RWPE2 (cell line): Measurements from ENCODE around the gene ANXA6.
A peak's percentile ranks its signal among the peaks of the same experiment; 100 is the strongest.

ENCODE experiments used
- ATAC-seq: fragments of 200-7000 bp; cut with Tn5 transposase; 3 replicates; pipeline ENCODE4 v1.9.1; 2021; ENCODE audit warnings: low read depth
- DNase-seq: peaks from one replicate; pipeline ENCODE4 v3.0.0-alpha.2; 2020; ENCODE audit warnings: low spot score
- H3K27ac ChIP-seq: fragments of 450-650 bp; 2 replicates; pipeline ENCODE4 v1.5.1; 2017; ENCODE audit warnings: mild to moderate bottlenecking; ENCODE audit not compliant: poor library complexity, severe bottlenecking
- H3K27me3 ChIP-seq: fragments of 250-450 bp; sonication (Bioruptor Pico); 2 replicates; pipeline ENCODE4 v1.5.1; 2021; ENCODE audit warnings: mild to moderate bottlenecking, moderate library complexity; ENCODE audit not compliant: insufficient read depth, poor library complexity, severe bottlenecking
- H3K36me3 ChIP-seq: fragments of 250-450 bp; sonication (Bioruptor Pico); 2 replicates; pipeline ENCODE4 v1.5.1; 2020; ENCODE audit warnings: low read depth, mild to moderate bottlenecking, moderate library complexity
- H3K4me1 ChIP-seq: fragments of 250-450 bp; sonication (Bioruptor Pico); 2 replicates; pipeline ENCODE4 v1.5.1; 2021; ENCODE audit warnings: mild to moderate bottlenecking, moderate library complexity; ENCODE audit not compliant: insufficient read depth, poor library complexity, severe bottlenecking
- H3K4me3 ChIP-seq: fragments of 250-450 bp; sonication (Bioruptor Pico); 2 replicates; pipeline ENCODE4 v1.5.1; 2021; ENCODE audit warnings: mild to moderate bottlenecking, moderate library complexity; ENCODE audit not compliant: severe bottlenecking
- H3K9me3 ChIP-seq: fragments of 250-450 bp; sonication (Bioruptor Pico); 2 replicates; pipeline ENCODE4 v1.5.1; 2021; ENCODE audit warnings: mild to moderate bottlenecking, moderate library complexity; ENCODE audit not compliant: severe bottlenecking
- TF ChIP-seq, protein P1 (sequence below): fragments of 450-650 bp; IDR thresholded peaks from one replicate; pipeline ENCODE4 v1.5.1; 2017; ENCODE audit warnings: mild to moderate bottlenecking, moderate library complexity; ENCODE audit not compliant: poor library complexity, severe bottlenecking

Gene ANXA6

DNA sequence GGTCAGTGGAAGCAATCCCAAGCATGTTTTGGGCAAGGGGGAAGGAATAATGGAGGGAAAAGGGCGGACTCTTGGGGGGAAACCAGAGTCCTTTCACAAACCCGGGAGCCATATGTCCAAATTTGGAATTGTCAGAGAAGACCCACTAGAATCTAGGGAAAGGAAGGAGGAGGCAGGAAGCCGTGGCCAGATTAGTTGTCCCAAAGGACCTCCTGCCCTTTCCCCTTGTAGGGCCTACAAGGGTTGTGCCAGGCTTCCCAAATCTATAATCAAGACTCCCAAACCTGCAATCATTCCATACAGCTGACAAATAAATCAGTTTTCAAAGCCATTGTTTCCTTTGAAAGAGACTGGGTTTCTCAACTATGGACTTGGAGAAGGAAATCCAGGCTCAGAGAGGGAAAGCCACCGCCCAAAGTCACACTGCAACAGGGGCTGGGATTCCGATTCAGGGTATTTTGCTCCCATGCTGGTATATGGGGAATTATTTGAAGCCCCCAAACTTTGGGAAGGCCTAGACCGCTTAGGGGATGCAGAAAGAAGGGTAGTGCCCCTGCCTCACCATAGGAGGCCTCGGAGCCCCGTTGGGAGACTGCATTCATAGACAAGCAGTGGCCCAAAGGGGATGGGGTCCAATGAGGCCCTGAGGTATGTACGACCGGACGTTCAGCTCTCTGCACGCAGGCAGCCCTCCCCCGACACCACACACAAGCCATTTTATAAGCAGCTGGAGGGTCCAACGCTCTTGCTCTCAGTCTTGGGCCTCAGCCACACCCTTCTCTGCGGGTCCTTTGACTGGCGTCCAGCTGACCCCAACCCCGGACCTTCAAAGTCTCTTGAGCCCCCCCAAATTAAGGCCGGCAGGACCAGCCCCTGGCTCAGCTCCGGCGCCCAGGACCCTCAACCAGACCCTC, 815 bp downstream of the ANXA6 start:
- peaks cover 19% of the 10 kb centered on the region for H3K4me1 ChIP-seq
- peak overlapping the region; percentile 54 for H3K4me3 ChIP-seq
- DNase-seq, result no peak
- H3K9me3 ChIP-seq, result no peaks in the 10 kb centered on the region
- no peaks in the 10 kb centered on the region for H3K36me3 ChIP-seq
- TF ChIP-seq, protein P1, sequence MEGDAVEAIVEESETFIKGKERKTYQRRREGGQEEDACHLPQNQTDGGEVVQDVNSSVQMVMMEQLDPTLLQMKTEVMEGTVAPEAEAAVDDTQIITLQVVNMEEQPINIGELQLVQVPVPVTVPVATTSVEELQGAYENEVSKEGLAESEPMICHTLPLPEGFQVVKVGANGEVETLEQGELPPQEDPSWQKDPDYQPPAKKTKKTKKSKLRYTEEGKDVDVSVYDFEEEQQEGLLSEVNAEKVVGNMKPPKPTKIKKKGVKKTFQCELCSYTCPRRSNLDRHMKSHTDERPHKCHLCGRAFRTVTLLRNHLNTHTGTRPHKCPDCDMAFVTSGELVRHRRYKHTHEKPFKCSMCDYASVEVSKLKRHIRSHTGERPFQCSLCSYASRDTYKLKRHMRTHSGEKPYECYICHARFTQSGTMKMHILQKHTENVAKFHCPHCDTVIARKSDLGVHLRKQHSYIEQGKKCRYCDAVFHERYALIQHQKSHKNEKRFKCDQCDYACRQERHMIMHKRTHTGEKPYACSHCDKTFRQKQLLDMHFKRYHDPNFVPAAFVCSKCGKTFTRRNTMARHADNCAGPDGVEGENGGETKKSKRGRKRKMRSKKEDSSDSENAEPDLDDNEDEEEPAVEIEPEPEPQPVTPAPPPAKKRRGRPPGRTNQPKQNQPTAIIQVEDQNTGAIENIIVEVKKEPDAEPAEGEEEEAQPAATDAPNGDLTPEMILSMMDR, result no peak
- peak overlapping the region; percentile 18 for H3K27ac ChIP-seq
- peak; percentile 4; the same call in 1 of the 3 replicates for ATAC-seq
- no peaks in the 10 kb centered on the region for H3K27me3 ChIP-seq

DNA sequence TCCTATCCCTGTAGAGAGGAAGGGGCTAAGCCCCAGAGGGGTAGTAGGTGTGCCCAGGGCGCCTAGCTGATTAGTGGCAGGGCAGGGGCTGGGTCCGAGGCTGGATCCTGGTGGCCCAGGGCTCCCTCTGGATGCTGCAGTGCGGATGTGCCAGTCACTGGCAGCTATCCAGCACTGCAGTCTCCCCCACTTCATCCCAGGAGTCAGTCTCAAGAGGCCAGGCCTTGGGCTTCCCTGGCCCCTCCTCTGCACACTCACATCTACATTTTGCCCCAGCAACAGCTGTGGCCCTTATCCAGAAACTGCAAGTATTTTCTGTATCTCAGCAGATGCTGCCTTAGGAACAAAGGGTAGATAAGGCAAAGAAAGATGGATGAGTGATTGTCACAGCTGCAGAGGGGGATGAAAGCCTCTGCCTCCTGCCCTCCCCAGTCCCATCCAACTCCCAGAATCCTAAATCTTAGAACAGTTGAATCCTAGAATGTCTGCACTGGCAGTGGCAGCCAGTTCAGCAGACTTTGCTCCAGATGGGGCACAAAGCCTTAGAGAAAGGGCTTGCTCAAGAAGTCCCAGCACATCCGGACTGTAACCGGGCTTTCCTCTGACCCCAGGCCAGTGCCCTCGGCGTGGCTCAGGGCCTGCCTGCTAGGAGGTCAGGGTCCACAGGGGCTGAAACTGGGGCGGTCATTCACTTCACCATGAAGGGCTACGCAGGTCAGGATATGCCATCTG, 1.6 kb downstream of the ANXA6 start:
- Histone ChIP-seq H3K27me3 (no peaks in the 10 kb centered on the region), H3K27ac (peak overlapping the region; percentile 4), H3K9me3 (no peaks in the 10 kb centered on the region), H3K36me3 (no peaks in the 10 kb centered on the region), H3K4me1 (peaks cover 19% of the 10 kb centered on the region), H3K4me3 (no peak overlapping the region)
- ATAC-seq, result no peak
- TF ChIP-seq, protein P1, result no peak
- DNase-seq, result no peak

DNA sequence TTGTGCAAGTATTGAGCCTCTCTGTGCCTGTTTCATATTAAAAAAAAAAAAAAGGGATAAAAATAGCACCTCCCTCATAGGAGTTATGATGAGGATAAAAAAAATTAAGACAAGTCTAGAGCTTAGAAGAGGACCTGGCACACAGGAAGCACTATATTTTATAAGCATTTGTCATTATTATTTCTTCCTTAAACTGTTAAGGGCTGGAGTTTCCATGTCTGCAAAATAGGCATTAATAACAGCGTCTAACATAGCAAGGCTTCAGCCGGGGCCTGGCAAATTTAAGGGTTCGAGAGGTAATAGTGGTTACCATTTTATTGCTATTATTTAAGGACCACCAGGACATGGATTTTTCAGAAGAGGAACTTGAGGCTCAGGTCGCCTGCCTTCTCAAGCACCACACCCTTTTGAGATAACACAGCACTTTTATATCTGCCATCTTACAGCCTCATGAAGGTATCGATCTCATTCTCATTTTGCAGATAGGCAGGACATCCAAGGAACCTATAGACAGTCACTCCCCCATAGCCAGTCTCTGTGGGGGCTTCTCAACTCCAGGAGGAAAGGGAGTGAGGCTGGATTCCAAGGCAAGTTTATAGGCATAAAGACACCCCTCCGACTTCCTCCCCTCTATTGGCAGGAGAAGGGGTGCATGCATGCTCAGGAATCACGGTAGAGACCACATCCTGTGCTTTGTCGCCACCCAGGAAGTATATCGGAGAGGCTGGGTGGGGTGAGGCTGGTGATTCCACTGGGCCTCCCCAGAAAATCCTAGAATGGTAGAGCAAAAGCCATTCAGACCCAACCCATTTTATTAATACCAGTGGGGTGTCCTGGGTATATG, 2.4 kb downstream of the ANXA6 start:
- no peak for ATAC-seq
- Histone ChIP-seq H3K36me3 (no peaks in the 10 kb centered on the region), H3K27me3 (no peaks in the 10 kb centered on the region), H3K9me3 (no peaks in the 10 kb centered on the region), H3K4me1 (peaks cover 19% of the 10 kb centered on the region), H3K27ac (peak overlapping the region; percentile 4), H3K4me3 (no peak overlapping the region)
- DNase-seq, result no peak
- TF ChIP-seq, protein P1, result no peak

DNA sequence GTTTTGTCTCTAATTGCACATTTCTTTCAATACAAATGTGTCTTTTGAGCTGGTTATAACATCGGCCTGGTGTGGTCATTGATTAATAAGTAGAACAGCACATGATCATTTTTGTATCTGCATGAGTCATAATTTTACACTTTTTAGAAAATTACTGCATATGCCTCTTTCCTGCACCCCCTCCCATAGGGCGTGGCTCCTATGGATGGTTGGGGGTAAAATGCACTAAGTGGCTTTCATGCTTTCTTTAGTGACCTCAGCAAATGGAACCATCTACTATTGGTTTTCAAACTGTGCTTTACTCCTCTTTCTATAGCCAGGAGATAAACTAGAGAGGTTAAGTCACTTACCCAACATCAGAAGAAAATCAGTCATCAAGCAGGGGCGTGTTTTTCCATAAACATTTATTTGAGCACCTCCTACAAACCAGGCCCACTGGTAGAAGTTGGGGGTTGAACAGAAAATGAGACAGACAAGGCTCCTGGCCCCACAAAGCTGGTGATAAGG, 3.8 kb downstream of the ANXA6 start:
- ATAC-seq (no peak), DNase-seq (no peak)
- no peaks in the 10 kb centered on the region for H3K9me3 ChIP-seq
- H3K27ac ChIP-seq, result no peak overlapping the region
- no peaks in the 10 kb centered on the region for H3K36me3 ChIP-seq
- peaks cover 19% of the 10 kb centered on the region for H3K4me1 ChIP-seq
- H3K27me3 ChIP-seq, result no peaks in the 10 kb centered on the region
- TF ChIP-seq, protein P1, result no peak
- no peak overlapping the region for H3K4me3 ChIP-seq
